GM12864 (cell line): ENCODE results near the gene UBE2D4.
"Not testable (repeated sequence)": the region's sequence is repeated elsewhere in the genome, so short reads cannot be mapped to it uniquely, and the experiment has no call there.

ENCODE experiments used
- DNase-seq: peaks from one replicate; pipeline ENCODE4 v3.0.0-alpha.2; 2011; ENCODE audit warnings: low read depth
- H3K4me3 ChIP-seq: 2 replicates; pipeline ENCODE4 v1.5.1; 2011; ENCODE audit warnings: mild to moderate bottlenecking, low read depth, low read length, control low read depth
- TF ChIP-seq, protein P1 (sequence below): IDR thresholded peaks from 2 replicates; pipeline ENCODE4 v1.5.1; 2011; ENCODE audit warnings: low read depth, mild to moderate bottlenecking, moderate library complexity, low read length, control low read depth, inconsistent platforms; ENCODE audit errors: missing control alignments

Gene UBE2D4

DNA sequence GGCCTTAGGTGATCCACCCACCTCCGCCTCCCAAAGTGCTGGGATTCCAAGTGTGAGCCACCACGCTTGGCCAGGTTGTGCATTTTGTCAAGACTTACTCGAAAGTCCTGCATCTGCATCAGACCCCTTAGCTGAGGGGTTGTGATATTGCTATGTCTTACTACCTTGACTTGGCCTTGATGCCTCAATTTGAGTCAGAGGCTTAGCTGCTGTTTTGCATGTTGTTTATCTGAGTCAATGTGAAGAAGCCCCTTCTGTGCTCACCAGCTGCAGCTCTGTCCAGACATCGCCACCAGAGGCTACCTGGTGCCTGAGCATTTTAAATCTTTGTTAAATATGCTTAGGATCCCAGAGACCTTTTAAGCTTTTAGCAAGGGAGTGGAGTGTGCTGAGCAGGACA is 18.1 kb downstream of the UBE2D4 start:
- no peak overlapping the region for H3K4me3 ChIP-seq
- DNase-seq, result no peak
- TF ChIP-seq, protein P1, sequence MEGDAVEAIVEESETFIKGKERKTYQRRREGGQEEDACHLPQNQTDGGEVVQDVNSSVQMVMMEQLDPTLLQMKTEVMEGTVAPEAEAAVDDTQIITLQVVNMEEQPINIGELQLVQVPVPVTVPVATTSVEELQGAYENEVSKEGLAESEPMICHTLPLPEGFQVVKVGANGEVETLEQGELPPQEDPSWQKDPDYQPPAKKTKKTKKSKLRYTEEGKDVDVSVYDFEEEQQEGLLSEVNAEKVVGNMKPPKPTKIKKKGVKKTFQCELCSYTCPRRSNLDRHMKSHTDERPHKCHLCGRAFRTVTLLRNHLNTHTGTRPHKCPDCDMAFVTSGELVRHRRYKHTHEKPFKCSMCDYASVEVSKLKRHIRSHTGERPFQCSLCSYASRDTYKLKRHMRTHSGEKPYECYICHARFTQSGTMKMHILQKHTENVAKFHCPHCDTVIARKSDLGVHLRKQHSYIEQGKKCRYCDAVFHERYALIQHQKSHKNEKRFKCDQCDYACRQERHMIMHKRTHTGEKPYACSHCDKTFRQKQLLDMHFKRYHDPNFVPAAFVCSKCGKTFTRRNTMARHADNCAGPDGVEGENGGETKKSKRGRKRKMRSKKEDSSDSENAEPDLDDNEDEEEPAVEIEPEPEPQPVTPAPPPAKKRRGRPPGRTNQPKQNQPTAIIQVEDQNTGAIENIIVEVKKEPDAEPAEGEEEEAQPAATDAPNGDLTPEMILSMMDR, result no peak

DNA sequence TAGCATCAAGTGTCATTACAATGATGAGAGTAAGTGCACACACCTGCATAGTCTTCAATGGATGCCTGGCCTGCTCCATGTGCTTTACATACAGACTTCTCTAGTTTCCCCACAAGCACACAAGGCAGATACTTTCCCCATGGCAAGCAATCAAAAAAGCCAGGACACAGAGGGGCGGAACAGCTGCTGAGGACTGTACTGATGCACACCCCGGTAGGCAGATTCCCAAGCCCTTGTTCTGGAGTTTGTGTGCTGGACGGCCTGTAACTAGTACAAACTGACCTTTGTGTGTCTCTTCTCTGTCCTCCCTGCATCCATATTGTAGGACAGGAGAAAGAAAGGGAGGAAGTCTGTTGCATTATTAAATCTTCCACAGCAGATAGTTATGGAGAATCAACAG is 25.8 kb downstream of the UBE2D4 start:
- TF ChIP-seq, protein P1, result no peak
- DNase-seq, result no peak
- no peak overlapping the region for H3K4me3 ChIP-seq

DNA sequence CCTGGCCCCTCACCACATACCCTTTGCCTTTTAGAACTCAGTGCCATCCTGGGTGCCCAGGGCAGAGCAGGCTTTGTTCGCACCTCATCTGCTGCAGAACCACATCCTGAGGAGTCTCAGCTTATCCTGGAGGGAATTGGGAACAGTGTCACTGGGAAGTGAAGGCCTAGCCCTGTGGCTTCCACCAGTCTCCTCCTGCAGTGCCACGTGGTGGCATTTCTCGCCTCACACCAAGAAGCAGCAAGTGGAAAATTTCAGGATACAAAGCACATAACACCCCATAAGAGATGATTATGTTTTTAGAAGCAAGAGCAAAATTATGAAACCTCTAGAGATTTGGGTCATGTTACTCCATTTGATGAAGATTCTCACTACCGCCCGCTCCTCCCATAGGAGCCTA is 26.8 kb downstream of the UBE2D4 start:
- no peak for DNase-seq
- no peak overlapping the region for H3K4me3 ChIP-seq
- TF ChIP-seq, protein P1, result no peak

DNA sequence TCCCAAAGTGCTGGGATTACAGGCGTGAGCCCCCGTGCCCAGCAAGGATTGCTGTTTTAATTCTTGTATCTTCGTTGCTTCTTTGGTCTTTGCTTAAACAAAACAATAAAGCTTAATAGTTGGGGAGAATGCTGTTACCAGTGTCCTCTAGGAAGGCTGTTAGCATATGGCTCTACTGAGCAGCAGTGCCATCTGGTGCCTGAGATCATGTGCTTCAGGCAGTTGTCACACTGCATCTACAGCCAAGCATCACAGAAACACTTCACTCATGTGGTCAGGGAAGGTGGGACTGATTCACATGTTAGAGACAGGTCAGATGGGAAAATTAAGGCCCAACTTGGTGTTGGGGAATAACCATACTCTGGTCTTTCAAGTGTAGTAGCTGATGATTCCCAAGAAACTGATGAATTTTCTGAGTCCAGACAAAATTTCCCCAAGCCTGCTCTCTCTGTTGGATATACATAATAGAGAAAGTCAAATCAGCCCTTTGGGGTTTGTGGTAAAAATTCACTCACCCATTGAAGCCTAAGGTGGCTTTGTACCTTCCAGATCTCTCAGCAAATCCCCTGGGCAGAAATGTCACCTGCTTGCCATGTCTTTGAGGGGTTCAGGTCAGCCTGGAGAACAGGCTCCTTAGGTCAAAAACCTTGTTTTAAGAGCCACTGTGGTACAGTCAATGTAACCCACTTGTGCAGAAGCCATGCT is 28.4 kb downstream of the UBE2D4 start:
- TF ChIP-seq, protein P1, result peak; percentile 61
- DNase-seq, result no peak
- H3K4me3 ChIP-seq, result no peak overlapping the region

DNA sequence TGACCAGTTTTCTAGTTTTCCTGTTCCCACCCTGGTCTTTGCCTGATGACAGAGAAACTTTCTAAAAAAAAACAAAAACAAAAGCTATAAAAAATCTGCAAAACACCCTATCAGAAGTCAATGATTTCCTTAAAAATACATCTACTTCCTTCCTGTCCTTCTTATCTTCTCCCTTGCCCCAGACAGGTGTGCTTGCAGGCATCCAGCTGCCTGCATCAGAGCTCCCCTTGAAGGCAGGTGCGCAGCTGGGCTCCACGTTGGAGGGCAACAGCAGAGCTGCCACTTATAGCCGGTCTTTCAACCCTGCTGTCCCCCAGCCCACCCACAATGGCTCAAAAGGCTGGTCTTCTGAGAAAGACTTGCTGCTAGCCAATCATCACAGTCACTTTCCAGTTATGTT is 29.8 kb downstream of the UBE2D4 start:
- TF ChIP-seq, protein P1, result no peak
- DNase-seq, result no peak
- H3K4me3 ChIP-seq, result no peak overlapping the region

DNA sequence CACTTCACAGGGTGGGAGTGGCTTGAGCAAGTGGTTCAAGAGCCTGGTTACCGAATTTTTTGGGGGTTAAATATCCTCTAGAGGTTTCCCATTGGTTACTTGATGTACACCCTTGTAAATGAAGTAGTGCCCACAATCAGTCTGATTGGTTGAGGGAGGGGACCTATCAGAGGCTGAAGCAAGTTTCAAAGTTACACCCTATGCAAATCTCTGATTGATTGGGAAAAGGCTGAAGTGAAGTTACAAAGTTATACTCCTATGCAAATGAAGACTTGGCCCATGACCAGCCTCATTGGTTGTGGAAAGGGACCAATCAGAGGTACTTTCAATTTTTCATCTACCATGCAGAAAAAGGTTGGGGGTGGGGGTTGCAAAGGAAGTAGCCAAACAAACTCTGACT is 34.7 kb downstream of the UBE2D4 start:
- TF ChIP-seq, protein P1, result no peak
- DNase-seq, result no peak
- H3K4me3 ChIP-seq, result no peak overlapping the region

DNA sequence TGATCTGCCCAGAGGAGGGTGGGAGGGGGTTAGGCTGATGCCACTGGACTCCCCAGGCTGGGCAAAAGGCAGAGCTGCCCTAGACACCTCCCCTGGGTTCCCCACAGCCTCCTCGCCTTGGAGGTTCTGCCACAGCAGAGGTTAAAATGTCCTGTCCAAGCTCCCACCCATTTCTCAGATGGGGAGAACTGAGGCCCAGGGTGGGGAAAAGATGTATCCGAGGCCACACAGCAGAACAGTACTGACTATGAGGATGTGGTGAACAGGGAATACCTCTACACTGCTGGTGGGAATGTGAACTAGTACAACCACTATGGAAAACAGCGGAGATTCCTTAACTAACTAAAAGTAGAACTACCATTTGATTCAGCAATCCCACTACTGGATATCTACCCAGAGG is 40.2 kb downstream of the UBE2D4 start:
- not testable (repeated sequence) for DNase-seq, H3K4me3 ChIP-seq

DNA sequence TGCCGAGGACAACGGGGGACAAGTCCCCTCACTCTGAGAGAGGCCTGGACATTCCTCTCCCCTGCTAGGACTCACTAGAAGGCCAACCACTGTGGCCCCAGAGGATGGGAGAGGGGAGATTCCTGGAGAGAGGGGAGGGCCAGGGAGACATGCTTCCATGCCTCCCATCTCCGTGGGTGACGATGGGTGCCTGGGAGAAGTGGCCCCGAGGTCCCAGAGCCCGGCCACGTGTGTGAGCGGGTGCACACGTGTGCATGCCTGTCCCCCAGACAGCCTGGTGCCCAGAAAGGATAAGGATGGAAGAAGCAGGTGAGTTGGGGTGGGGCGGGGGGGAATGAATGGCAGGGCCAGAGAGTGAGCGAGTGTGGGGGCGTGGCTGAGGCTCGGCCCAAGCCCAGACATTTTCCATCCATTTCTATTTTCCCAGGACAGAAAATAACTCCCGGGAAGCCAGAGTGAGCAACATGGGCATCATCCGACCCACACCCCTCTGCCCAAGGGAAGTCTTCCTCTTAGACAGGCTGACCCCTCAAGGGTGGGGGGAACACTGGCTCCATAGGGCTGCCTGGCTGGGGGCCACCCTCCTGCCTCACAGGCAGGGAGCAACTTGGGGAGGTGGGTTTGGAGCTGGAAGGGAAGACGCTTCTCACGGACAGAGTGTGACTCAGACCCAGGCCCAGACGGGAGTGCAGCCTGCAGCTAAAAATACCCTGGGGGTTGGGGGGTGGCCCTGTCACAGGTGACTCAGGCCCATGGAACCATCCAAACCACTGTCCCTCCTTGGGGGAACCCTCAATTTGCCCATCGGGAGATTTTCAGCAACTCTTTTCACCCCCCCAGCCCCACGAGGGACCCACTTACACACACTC is 42.2 kb downstream of the UBE2D4 start:
- not testable (repeated sequence) for DNase-seq

DNA sequence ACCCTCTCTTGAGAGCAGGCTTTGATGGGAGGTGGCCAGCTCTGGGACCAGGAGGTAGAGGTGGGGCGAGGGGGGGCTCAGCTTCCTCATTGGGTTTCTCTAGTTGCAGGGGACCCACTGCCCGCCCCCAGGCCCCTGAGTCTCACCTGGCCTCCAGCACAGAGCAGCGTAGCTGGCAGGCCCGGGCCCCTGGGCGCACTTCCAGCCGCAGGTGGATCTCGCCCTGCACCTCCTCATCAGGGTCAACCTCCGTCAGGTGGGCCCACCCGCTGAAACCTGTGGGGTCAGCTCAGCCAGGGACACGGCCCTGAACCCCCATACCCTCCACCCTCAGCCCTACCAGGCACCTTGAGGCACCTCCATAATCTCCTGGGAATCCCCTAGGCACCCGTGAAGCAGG is 43.4 kb downstream of the UBE2D4 start:
- not testable (repeated sequence) for DNase-seq, H3K4me3 ChIP-seq

More for the DNA sequence above, 42.2 kb downstream of the UBE2D4 start:
- not testable (repeated sequence) for H3K4me3 ChIP-seq

DNA sequence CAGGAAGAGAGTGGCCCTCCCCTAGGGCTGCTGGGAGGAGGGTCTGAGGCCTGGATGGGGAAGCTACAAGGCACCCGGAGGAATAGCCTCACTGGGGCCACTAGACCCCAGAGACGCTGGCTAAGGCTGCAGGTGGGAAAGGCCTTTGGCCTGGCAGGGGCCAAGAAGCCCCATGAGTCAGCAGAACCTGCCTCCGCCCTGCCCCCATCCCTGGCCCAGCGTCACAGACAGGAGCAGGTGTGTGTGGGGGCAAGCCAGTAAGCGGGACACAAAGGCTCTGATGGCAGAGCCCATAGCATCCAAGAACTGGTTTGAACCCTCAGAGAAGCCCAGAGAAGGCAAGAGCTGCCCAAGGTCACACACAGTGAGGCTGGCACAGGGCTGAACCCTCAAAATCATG is 44.5 kb downstream of the UBE2D4 start:
- H3K4me3 ChIP-seq, result not testable (repeated sequence)

DNA sequence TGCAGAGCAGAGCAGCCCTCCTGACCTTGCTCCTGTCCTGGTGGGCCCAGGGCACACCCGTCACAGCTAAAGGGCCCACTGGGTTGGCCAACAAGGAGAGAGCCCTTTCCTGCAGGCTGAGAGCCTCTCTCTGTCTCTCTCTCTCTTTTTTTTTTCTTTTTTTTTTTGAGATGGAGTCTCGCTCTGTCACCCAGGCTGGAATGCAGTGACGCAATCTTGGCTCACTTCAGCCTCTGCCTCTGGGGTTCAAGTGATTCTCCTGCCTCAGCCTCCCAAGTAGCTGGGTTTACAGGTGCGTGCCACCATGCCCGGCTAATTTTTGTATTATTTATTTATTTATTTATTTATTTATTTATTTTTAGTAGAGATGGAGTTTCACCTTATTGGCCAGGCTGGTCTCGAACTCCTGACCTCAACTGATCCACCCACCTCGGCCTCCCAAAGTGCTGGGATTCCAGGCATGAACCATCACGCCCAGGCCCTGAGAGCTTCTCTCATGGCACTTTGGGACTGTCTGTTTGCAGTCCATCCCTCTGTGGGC is 47.9 kb downstream of the UBE2D4 start:
- DNase-seq, H3K4me3 ChIP-seq: not testable (repeated sequence)

More for the DNA sequence above, 44.5 kb downstream of the UBE2D4 start:
- DNase-seq, result not testable (repeated sequence)
